ENCODE measurements around the gene IFNAR2. TPM values are rescaled to one million over a fixed set of nuclear protein-coding genes. Genes with fewer than 3 reads are reported as not detected.

Gene IFNAR2
- total and polyA plus RNA-seq, 2 experiments from 2014 or later, result 16.8 to 18.2 TPM

DNA sequence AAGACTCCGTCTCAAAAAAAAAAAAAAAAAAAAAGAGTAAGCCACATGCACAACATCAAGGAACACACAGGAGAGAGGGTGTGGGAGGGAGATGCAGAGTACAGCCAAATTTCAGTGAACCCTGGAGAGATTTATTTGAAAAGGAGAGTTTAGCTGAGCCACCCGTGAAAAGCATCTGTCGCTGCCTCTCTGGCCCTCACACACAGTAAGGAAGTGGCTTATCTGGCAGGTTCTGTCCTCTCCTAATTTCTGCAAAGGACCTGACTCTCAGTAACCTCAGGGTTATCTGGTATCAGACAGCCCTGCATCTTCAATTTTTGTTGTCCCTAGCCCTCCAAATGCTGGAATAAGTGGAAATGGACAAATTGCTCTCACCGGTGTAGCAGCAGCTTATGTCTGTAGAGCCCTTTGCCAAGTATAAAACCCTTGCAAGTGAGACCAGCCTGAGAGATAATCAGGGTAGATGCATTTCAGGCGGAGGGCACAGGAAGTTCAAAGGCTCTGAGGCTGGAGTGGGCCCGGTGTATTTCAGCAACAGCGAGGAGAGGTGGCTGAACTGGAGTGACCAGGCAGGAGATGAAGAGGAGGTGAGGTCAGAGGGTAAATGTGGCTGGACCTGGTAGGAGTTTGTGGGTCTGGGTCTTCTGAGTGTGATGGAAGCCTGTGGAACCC, 19.7 kb downstream of the IFNAR2 start:
- no peaks in the 10 kb centered on the region for H3F3A ChIP-seq (replicated peaks; ENCODE audit: low read depth)
- TF ChIP-seq, protein P1, sequence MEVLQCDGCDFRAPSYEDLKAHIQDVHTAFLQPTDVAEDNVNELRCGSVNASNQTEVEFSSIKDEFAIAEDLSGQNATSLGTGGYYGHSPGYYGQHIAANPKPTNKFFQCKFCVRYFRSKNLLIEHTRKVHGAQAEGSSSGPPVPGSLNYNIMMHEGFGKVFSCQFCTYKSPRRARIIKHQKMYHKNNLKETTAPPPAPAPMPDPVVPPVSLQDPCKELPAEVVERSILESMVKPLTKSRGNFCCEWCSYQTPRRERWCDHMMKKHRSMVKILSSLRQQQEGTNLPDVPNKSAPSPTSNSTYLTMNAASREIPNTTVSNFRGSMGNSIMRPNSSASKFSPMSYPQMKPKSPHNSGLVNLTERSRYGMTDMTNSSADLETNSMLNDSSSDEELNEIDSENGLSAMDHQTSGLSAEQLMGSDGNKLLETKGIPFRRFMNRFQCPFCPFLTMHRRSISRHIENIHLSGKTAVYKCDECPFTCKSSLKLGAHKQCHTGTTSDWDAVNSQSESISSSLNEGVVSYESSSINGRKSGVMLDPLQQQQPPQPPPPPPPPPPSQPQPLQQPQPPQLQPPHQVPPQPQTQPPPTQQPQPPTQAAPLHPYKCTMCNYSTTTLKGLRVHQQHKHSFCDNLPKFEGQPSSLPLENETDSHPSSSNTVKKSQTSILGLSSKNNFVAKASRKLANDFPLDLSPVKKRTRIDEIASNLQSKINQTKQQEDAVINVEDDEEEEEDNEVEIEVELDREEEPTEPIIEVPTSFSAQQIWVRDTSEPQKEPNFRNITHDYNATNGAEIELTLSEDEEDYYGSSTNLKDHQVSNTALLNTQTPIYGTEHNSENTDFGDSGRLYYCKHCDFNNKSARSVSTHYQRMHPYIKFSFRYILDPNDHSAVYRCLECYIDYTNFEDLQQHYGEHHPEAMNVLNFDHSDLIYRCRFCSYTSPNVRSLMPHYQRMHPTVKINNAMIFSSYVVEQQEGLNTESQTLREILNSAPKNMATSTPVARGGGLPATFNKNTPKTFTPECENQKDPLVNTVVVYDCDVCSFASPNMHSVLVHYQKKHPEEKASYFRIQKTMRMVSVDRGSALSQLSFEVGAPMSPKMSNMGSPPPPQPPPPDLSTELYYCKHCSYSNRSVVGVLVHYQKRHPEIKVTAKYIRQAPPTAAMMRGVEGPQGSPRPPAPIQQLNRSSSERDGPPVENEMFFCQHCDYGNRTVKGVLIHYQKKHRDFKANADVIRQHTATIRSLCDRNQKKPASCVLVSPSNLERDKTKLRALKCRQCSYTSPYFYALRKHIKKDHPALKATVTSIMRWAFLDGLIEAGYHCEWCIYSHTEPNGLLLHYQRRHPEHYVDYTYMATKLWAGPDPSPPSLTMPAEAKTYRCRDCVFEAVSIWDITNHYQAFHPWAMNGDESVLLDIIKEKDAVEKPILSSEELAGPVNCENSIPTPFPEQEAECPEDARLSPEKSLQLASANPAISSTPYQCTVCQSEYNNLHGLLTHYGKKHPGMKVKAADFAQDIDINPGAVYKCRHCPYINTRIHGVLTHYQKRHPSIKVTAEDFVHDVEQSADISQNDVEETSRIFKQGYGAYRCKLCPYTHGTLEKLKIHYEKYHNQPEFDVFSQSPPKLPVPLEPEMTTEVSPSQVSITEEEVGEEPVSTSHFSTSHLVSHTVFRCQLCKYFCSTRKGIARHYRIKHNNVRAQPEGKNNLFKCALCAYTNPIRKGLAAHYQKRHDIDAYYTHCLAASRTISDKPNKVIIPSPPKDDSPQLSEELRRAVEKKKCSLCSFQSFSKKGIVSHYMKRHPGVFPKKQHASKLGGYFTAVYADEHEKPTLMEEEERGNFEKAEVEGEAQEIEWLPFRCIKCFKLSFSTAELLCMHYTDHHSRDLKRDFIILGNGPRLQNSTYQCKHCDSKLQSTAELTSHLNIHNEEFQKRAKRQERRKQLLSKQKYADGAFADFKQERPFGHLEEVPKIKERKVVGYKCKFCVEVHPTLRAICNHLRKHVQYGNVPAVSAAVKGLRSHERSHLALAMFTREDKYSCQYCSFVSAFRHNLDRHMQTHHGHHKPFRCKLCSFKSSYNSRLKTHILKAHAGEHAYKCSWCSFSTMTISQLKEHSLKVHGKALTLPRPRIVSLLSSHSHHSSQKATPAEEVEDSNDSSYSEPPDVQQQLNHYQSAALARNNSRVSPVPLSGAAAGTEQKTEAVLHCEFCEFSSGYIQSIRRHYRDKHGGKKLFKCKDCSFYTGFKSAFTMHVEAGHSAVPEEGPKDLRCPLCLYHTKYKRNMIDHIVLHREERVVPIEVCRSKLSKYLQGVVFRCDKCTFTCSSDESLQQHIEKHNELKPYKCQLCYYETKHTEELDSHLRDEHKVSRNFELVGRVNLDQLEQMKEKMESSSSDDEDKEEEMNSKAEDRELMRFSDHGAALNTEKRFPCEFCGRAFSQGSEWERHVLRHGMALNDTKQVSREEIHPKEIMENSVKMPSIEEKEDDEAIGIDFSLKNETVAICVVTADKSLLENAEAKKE (CRISPR knock-in tag; IDR thresholded peaks at IDR 0.05), result no peak
- TF ChIP-seq, protein P2, sequence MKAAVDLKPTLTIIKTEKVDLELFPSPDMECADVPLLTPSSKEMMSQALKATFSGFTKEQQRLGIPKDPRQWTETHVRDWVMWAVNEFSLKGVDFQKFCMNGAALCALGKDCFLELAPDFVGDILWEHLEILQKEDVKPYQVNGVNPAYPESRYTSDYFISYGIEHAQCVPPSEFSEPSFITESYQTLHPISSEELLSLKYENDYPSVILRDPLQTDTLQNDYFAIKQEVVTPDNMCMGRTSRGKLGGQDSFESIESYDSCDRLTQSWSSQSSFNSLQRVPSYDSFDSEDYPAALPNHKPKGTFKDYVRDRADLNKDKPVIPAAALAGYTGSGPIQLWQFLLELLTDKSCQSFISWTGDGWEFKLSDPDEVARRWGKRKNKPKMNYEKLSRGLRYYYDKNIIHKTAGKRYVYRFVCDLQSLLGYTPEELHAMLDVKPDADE (IDR thresholded peaks at IDR 0.05), result no peak
- TF ChIP-seq, protein P3, sequence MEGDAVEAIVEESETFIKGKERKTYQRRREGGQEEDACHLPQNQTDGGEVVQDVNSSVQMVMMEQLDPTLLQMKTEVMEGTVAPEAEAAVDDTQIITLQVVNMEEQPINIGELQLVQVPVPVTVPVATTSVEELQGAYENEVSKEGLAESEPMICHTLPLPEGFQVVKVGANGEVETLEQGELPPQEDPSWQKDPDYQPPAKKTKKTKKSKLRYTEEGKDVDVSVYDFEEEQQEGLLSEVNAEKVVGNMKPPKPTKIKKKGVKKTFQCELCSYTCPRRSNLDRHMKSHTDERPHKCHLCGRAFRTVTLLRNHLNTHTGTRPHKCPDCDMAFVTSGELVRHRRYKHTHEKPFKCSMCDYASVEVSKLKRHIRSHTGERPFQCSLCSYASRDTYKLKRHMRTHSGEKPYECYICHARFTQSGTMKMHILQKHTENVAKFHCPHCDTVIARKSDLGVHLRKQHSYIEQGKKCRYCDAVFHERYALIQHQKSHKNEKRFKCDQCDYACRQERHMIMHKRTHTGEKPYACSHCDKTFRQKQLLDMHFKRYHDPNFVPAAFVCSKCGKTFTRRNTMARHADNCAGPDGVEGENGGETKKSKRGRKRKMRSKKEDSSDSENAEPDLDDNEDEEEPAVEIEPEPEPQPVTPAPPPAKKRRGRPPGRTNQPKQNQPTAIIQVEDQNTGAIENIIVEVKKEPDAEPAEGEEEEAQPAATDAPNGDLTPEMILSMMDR (conservative IDR thresholded peaks at IDR 0.05; ENCODE audit: low read depth in 2 of 2), result no peak
- no peak for TF ChIP-seq JUNB (IDR thresholded peaks at IDR 0.05; ENCODE audit: unreplicated experiment)
- TF ChIP-seq, protein P4, sequence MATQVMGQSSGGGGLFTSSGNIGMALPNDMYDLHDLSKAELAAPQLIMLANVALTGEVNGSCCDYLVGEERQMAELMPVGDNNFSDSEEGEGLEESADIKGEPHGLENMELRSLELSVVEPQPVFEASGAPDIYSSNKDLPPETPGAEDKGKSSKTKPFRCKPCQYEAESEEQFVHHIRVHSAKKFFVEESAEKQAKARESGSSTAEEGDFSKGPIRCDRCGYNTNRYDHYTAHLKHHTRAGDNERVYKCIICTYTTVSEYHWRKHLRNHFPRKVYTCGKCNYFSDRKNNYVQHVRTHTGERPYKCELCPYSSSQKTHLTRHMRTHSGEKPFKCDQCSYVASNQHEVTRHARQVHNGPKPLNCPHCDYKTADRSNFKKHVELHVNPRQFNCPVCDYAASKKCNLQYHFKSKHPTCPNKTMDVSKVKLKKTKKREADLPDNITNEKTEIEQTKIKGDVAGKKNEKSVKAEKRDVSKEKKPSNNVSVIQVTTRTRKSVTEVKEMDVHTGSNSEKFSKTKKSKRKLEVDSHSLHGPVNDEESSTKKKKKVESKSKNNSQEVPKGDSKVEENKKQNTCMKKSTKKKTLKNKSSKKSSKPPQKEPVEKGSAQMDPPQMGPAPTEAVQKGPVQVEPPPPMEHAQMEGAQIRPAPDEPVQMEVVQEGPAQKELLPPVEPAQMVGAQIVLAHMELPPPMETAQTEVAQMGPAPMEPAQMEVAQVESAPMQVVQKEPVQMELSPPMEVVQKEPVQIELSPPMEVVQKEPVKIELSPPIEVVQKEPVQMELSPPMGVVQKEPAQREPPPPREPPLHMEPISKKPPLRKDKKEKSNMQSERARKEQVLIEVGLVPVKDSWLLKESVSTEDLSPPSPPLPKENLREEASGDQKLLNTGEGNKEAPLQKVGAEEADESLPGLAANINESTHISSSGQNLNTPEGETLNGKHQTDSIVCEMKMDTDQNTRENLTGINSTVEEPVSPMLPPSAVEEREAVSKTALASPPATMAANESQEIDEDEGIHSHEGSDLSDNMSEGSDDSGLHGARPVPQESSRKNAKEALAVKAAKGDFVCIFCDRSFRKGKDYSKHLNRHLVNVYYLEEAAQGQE (IDR thresholded peaks at IDR 0.05; ENCODE audit: unreplicated experiment), result no peak
- TF ChIP-seq CREB1 (CRISPR knock-in tag; IDR thresholded peaks at IDR 0.05; ENCODE audit: low read depth), result no peak
- no peak for TF ChIP-seq STAT1 (IDR thresholded peaks at IDR 0.05; ENCODE audit: unreplicated experiment)
- TF ChIP-seq EZH2 (IDR thresholded peaks at IDR 0.05; ENCODE audit: low read depth, unreplicated experiment), result no peak
- TF ChIP-seq EZH2phosphoT487 (IDR thresholded peaks at IDR 0.05; ENCODE audit: unreplicated experiment), result no peak
- no peak for TF ChIP-seq NANOG (IDR thresholded peaks at IDR 0.05; ENCODE audit: borderline replicate concordance)
- no peak for TF ChIP-seq ZNF114 (CRISPR knock-in tag; IDR thresholded peaks at IDR 0.05)
- no peak for TF ChIP-seq POLR2AphosphoS5 (IDR thresholded peaks at IDR 0.05; ENCODE audit: low read depth)
- TF ChIP-seq ZNF331 (CRISPR knock-in tag; IDR thresholded peaks at IDR 0.05; ENCODE audit: low read depth), result no peak
- no peak overlapping the region for H3K27ac ChIP-seq (ENCODE audit: low read depth)
- Mint-ChIP-seq H3K36me3 (ENCODE audit: low read depth) (peaks cover 68% of the 10 kb centered on the region), H3K27ac (no peak overlapping the region), H3K9me3 (no peaks in the 10 kb centered on the region; the same call in 2 of the 3 replicates), H3K4me1 (peaks cover 6% of the 10 kb centered on the region; the same call in 2 of the 3 replicates), H3K27me3 (ENCODE audit: insufficient read depth, low read depth, poor library complexity) (no peaks in the 10 kb centered on the region), H3K4me3 (no peak overlapping the region)
- peaks cover 16% of the 10 kb centered on the region for H3K36me3 ChIP-seq (ENCODE audit: insufficient read depth)
- H3K79me2 ChIP-seq (replicated peaks; ENCODE audit: insufficient read depth), result no peaks in the 10 kb centered on the region
- H3K9me2 ChIP-seq (ENCODE audit: insufficient read depth), result no peaks in the 10 kb centered on the region
- DNase-seq (ENCODE audit: low spot score) (no peak), ATAC-seq (no peak)
- H3K4me3 ChIP-seq, result no peak overlapping the region
- no peak overlapping the region for H2AFZ ChIP-seq
- no peak overlapping the region for H3K4me2 ChIP-seq
- H4K20me1 ChIP-seq (replicated peaks; ENCODE audit: insufficient read depth), result no peaks in the 10 kb centered on the region; the same call in 1 of the 2 replicates
- no peaks in the 10 kb centered on the region for H3K4me1 ChIP-seq (ENCODE audit: insufficient read depth)
- no peaks in the 10 kb centered on the region for H3K27me3 ChIP-seq (ENCODE audit: insufficient read depth)
